Measurements from ENCODE around the gene PIN4. TPM values are rescaled to one million over a fixed set of nuclear protein-coding genes. Genes with fewer than 3 reads are reported as not detected.
"Not testable (repeated sequence)": the region's sequence is repeated elsewhere in the genome, so short reads cannot be mapped to it uniquely, and the experiment has no call there.

PIN4 gene
- total and polyA plus RNA-seq, 12 donors = 6.9 to 52.8 (median 10.7) TPM

GRCh38 chrX:72208126-72208800, 26.7 kb downstream of the PIN4 start:
- TF ChIP-seq, protein P1, sequence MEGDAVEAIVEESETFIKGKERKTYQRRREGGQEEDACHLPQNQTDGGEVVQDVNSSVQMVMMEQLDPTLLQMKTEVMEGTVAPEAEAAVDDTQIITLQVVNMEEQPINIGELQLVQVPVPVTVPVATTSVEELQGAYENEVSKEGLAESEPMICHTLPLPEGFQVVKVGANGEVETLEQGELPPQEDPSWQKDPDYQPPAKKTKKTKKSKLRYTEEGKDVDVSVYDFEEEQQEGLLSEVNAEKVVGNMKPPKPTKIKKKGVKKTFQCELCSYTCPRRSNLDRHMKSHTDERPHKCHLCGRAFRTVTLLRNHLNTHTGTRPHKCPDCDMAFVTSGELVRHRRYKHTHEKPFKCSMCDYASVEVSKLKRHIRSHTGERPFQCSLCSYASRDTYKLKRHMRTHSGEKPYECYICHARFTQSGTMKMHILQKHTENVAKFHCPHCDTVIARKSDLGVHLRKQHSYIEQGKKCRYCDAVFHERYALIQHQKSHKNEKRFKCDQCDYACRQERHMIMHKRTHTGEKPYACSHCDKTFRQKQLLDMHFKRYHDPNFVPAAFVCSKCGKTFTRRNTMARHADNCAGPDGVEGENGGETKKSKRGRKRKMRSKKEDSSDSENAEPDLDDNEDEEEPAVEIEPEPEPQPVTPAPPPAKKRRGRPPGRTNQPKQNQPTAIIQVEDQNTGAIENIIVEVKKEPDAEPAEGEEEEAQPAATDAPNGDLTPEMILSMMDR (IDR thresholded peaks at IDR 0.05) = no peak
- intact Hi-C loops (cut with DNase I) = no loop called here
- Histone ChIP-seq H3K4me1 (no peaks in the 10 kb centered on the region), H3K36me3 (peaks cover 0 to 38% (median 0%) of the 10 kb centered on the region in 9 donors), H3K9me3 (no peaks in the 10 kb centered on the region), H3K4me3 (no peak overlapping the region), H3K27ac (no peak overlapping the region), H3K27me3 (peaks cover 0 to 14% (median 0%) of the 10 kb centered on the region in 7 donors)
- DNase-seq (no peak), ATAC-seq (no peak)
- WGBS, 2 donors = 80 to 82% methylated on average over 4 of the region's 4 CpGs

DNA sequence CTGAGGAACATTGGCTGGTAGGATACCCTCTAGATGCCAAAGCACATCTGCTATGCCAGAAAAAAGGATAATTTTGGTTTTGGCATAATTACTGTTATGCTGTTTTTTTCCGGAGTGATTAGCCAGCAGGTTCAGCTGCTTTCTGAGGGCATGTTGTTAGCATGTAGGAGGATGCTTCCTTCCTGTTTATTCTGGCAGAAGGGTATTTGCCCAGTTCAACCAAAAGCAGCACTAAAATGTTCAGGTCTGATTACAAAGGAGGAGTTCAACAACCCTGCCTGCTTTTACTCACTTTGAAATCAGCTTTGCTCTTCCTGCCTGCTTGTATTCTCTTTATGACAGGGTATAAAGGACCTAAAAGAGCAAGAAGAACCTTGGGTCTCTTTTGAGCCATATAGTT, 35.4 kb downstream of the PIN4 start:
- H3K27ac ChIP-seq = no peak overlapping the region
- H3K4me1 ChIP-seq = no peaks in the 10 kb centered on the region
- intact Hi-C loops (cut with DNase I) = no loop called here
- H3K9me3 ChIP-seq = no peaks in the 10 kb centered on the region
- H3K27me3 ChIP-seq = no peaks in the 10 kb centered on the region
- TF ChIP-seq, protein P1 (IDR thresholded peaks at IDR 0.05) = no peak
- no peak for DNase-seq
- H3K4me3 ChIP-seq = no peak overlapping the region
- 55 to 67% methylated on average over 1 of the region's 1 CpG for WGBS, 2 donors
- no peak for ATAC-seq
- no peaks in the 10 kb centered on the region for H3K36me3 ChIP-seq

- H3K36me3 ChIP-seq; H3K27ac ChIP-seq; intact Hi-C loops (cut with DNase I); H3K27me3 ChIP-seq; ATAC-seq; DNase-seq; H3K4me1 ChIP-seq; H3K9me3 ChIP-seq; H3K4me3 ChIP-seq: not testable (repeated sequence)
- WGBS, 2 donors = 89 to 98% methylated on average over 3 of the region's 3 CpGs
Measured at GRCh38 chrX:72220375-72220774, 38.8 kb downstream of the PIN4 start.

DNA sequence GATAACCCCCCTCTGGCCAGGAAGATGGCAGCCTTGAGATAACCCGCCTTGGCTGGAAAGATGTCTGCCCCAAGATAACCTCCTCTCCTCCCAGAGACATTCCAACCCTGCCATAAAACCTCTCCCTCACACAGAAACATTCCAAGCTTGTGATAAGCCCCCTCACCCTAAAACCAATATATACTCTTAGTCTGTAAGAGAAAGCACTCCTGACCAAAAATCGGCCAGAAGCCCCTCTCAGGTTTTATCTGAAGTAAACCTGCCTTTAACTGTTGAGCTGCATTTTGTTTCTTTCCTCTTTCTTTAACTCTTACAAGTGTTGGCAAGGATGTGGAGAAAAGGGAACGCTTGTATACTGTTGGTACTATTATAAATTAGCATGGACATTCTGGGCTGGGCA, 48.7 kb downstream of the PIN4 start:
- 97 to 99% methylated on average over 3 of the region's 3 CpGs for WGBS, 2 donors
- no peak for DNase-seq
- intact Hi-C loops (cut with DNase I) = no loop called here

DNA sequence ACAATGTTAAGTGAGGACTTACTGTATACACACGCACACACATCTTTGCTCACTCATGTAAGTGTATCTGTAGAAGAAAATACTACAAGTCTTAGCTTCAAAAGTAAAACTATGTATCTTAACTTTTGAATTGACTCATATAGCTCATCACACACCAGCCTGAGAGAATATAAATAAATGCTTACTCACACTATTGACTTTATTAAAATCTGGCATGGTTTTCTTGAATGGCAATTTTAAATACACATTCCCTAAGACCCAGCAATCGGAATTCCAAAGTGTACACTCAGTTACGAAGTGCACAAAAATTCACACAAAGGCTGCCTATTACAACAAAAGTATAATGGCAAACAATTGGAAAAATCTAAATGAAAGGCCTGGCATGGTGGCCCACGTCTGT, 55.3 kb downstream of the PIN4 start:
- WGBS, 2 donors = 92 to 97% methylated on average over 4 of the region's 4 CpGs
- no peaks in the 10 kb centered on the region for H3K9me3 ChIP-seq
- no peak overlapping the region for H3K4me3 ChIP-seq
- DNase-seq = no peak
- intact Hi-C loops (cut with DNase I) = no loop called here
- H3K36me3 ChIP-seq = no peaks in the 10 kb centered on the region
- TF ChIP-seq, protein P1 (IDR thresholded peaks at IDR 0.05) = no peak
- H3K27ac ChIP-seq = no peak overlapping the region
- peaks cover 0 to 6% (median 0%) of the 10 kb centered on the region in 9 donors for H3K4me1 ChIP-seq
- ATAC-seq = no peak
- H3K27me3 ChIP-seq = no peaks in the 10 kb centered on the region

More for the DNA sequence above, 48.7 kb downstream of the PIN4 start:
- H3K4me1 ChIP-seq = no peaks in the 10 kb centered on the region
- no peaks in the 10 kb centered on the region for H3K36me3 ChIP-seq
- TF ChIP-seq, protein P1 (IDR thresholded peaks at IDR 0.05) = no peak
- H3K27me3 ChIP-seq = no peaks in the 10 kb centered on the region
- peaks cover 0 to 11% (median 0%) of the 10 kb centered on the region in 11 donors for H3K9me3 ChIP-seq
- H3K4me3 ChIP-seq = no peak overlapping the region
- no peak overlapping the region for H3K27ac ChIP-seq
- ATAC-seq = no peak
